Chondrocyte (in vitro differentiated cells): ENCODE measurements around the gene SAMHD1. TPM values are rescaled to one million over a fixed set of nuclear protein-coding genes. Genes with fewer than 3 reads are reported as not detected.
"Not testable (repeated sequence)": the region's sequence is repeated elsewhere in the genome, so short reads cannot be mapped to it uniquely, and the experiment has no call there.

Experiments used
- DNase-seq: peaks from one replicate; pipeline ENCODE4 v3.0.0; 2021; ENCODE audit warnings: mixed read lengths, low spot score
- H3K27ac Mint-ChIP-seq: one replicate; pipeline ENCODE4 v1.8.0; 2021; ENCODE audit warnings: mild to moderate bottlenecking, moderate library complexity, mixed read lengths; ENCODE audit not compliant: unreplicated experiment
- H3K27me3 Mint-ChIP-seq: 2 replicates; pipeline ENCODE4 v1.8.0; 2021; ENCODE audit warnings: low read depth, mixed read lengths
- H3K36me3 Mint-ChIP-seq: 2 replicates; pipeline ENCODE4 v1.8.0; 2021; ENCODE audit warnings: low read depth, mixed read lengths
- H3K4me1 Mint-ChIP-seq: 2 replicates; pipeline ENCODE4 v1.8.0; 2021; ENCODE audit warnings: low read depth, mild to moderate bottlenecking, mixed read lengths
- H3K4me3 Mint-ChIP-seq: one replicate; pipeline ENCODE4 v1.8.0; 2021; ENCODE audit warnings: mild to moderate bottlenecking, moderate library complexity, mixed read lengths; ENCODE audit not compliant: unreplicated experiment
- H3K9me3 Mint-ChIP-seq: 2 replicates; pipeline ENCODE4 v1.8.0; 2021; ENCODE audit warnings: low read depth, mixed read lengths
- CTCF ChIP-seq: fragments of 200-600 bp; sonication (generic); IDR thresholded peaks from 2 replicates; pipeline ENCODE4 v1.5.0; 2021; ENCODE audit warnings: antibody characterized with exemption, mild to moderate bottlenecking, moderate library complexity
- total RNA-seq: library from RNA; stranded (reverse); gene quantifications from 3 replicates; pipeline ENCODE4 v1.2.1, GENCODE V29; 2021

The SAMHD1 gene
- total RNA-seq, 1 donor from 2014 or later = 17.3 TPM

GRCh38 chr20:36936341-36936740 lies 15.2 kb downstream of the SAMHD1 start:
- Mint-ChIP-seq H3K36me3 (no peaks in the 10 kb centered on the region), H3K27me3 (no peaks in the 10 kb centered on the region), H3K9me3 (no peaks in the 10 kb centered on the region), H3K27ac (no peak overlapping the region), H3K4me3 (no peak overlapping the region), H3K4me1 (peaks cover 4% of the 10 kb centered on the region)
- no peak for DNase-seq
- TF ChIP-seq CTCF = no peak

DNA sequence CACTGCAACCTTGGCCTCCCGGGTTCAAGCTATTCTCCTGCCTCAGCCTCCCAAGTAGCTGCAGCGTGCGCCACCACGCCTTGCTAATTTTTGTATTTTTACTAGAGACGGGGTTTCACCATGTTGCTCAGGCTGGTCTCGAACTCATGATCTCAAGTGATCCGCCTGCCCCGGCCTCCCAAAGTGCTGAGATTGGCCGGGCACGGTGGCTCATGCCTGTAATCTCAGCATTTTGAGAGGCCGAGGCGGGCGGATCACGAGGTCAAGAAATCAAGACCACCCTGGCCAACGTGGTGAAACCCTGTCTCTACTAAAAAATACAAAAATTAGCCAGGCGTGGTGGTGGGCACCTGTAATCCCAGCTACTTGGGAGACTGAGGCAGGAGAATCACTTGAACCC lies 17.9 kb downstream of the SAMHD1 start:
- H3K27ac Mint-ChIP-seq, DNase-seq, H3K27me3 Mint-ChIP-seq, H3K9me3 Mint-ChIP-seq, H3K4me3 Mint-ChIP-seq, H3K36me3 Mint-ChIP-seq, H3K4me1 Mint-ChIP-seq: not testable (repeated sequence)

- Mint-ChIP-seq H3K4me3 (no peak overlapping the region), H3K4me1 (peaks cover 4% of the 10 kb centered on the region), H3K27me3 (no peaks in the 10 kb centered on the region), H3K36me3 (peaks cover 3% of the 10 kb centered on the region), H3K9me3 (no peaks in the 10 kb centered on the region), H3K27ac (no peak overlapping the region)
- TF ChIP-seq CTCF = no peak
- no peak for DNase-seq
Observed at GRCh38 chr20:36932476-36933426, 18.8 kb downstream of the SAMHD1 start.

DNA sequence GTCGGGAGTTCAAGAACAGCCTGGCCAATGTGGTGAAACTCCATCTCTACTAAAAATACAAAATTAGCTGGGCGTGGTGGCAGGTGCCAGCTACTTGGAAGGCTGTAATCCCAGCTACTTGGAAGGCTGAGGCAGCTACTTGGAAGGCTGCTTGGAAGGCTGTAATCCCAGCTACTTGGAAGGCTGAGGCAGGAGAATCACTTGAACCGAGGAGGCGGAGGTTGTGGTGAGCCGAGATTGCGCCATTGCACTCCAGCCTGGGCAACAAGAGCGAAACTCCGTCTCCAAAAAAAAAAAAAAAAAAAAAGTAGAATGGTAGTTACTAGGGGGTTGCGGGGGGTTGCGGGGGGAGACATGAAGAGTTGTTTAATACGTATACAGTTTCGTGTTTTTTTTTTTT lies 19.4 kb downstream of the SAMHD1 start:
- not testable (repeated sequence) for H3K36me3 Mint-ChIP-seq, H3K4me3 Mint-ChIP-seq, DNase-seq, H3K27ac Mint-ChIP-seq, H3K4me1 Mint-ChIP-seq, H3K27me3 Mint-ChIP-seq, H3K9me3 Mint-ChIP-seq

DNA sequence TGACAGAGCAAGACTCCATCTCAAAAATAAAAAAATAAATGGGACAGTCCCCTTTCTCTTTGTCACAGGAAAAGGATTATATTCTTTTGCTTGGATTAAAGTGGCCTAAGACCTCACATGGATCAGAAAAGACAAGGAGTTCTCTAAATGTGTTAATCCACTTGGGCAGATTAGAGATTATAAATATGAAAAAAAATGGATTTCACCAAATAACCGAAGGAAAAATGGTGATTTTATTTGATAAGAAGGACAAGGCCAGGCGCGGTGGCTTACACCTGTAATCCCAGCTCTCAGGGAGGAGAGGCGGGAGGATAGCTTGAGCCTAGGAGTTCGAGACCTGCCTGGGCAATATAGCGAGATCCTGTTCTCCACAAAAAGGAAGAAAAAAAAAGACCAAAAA lies 21.8 kb downstream of the SAMHD1 start:
- no peak for DNase-seq
- TF ChIP-seq CTCF = no peak
- no peak overlapping the region for H3K4me3 Mint-ChIP-seq
- peaks cover 3% of the 10 kb centered on the region for H3K36me3 Mint-ChIP-seq
- no peak overlapping the region for H3K27ac Mint-ChIP-seq
- H3K4me1 Mint-ChIP-seq = no peaks in the 10 kb centered on the region
- H3K9me3 Mint-ChIP-seq = no peaks in the 10 kb centered on the region
- H3K27me3 Mint-ChIP-seq = no peaks in the 10 kb centered on the region

GRCh38 chr20:36929290-36929689 lies 22.2 kb downstream of the SAMHD1 start:
- H3K27ac Mint-ChIP-seq = peak overlapping the region; percentile 49
- no peaks in the 10 kb centered on the region for H3K4me1 Mint-ChIP-seq
- H3K36me3 Mint-ChIP-seq = peaks cover 3% of the 10 kb centered on the region
- no peaks in the 10 kb centered on the region for H3K27me3 Mint-ChIP-seq
- no peak for DNase-seq
- TF ChIP-seq CTCF = no peak
- H3K4me3 Mint-ChIP-seq = no peak overlapping the region
- H3K9me3 Mint-ChIP-seq = no peaks in the 10 kb centered on the region
